ENCODE results near the gene MIA2. TPM values are rescaled to one million over a fixed set of nuclear protein-coding genes. Genes with fewer than 3 reads are reported as not detected.
A peak's percentile ranks its signal among the peaks of the same experiment; 100 is the strongest.

Gene MIA2
- polyA plus RNA-seq, 1 experiment = 16.5 TPM

- ChIA-PET POLR2A (no interaction called here), CTCF (no interaction called here)
- no peaks in the 10 kb centered on the region for H3K9me3 ChIP-seq (ENCODE audit: control insufficient read depth, insufficient read depth, low read length)
- TF ChIP-seq CTCF (IDR thresholded peaks at IDR 0.05; ENCODE audit: low read depth, low read length) = no peak
- H3K4me3 ChIP-seq (ENCODE audit: low read depth, low read length) = no peak overlapping the region
- H3K27me3 ChIP-seq (ENCODE audit: control insufficient read depth, insufficient read depth, low read length) = no peaks in the 10 kb centered on the region
- no peak overlapping the region for H3K27ac ChIP-seq (ENCODE audit: low read depth, low read length)
- no peak for DNase-seq (ENCODE audit: low read depth, low spot score)
Measured at GRCh38 chr14:39406560-39406959, 172.8 kb downstream of the MIA2 start.

- H3K27me3 ChIP-seq (ENCODE audit: control insufficient read depth, insufficient read depth, low read length) = no peaks in the 10 kb centered on the region
Measured at GRCh38 chr14:39416072-39416471, 182.4 kb downstream of the MIA2 start.

GRCh38 chr14:39417014-39417413 is 183.3 kb downstream of the MIA2 start:
- no peak for DNase-seq (ENCODE audit: low read depth, low spot score)
- ChIA-PET CTCF (interaction anchor here (1.0 to 1.8 kb wide), 2 partner anchors 10 to 310 kb away, joined by 3 to 9 read pairs; no protein-coding TSS in a partner anchor), POLR2A (no interaction called here)
- Histone ChIP-seq H3K9me3 (ENCODE audit: control insufficient read depth, insufficient read depth, low read length) (no peaks in the 10 kb centered on the region; the same call in none of the 2 replicates), H3K27me3 (ENCODE audit: control insufficient read depth, insufficient read depth, low read length) (no peaks in the 10 kb centered on the region), H3K27ac (ENCODE audit: low read depth, low read length) (no peak overlapping the region), H3K4me3 (ENCODE audit: low read depth, low read length) (no peak overlapping the region)
- TF ChIP-seq CTCF (IDR thresholded peaks at IDR 0.05; ENCODE audit: low read depth, low read length) = peak; percentile 31; the same call in 1 of the 2 replicates

More at GRCh38 chr14:39416072-39416471, 182.4 kb downstream of the MIA2 start:
- ChIA-PET POLR2A (no interaction called here), CTCF (interaction anchor here (1.0 to 1.8 kb wide), 2 partner anchors 10 to 309 kb away, joined by 3 to 9 read pairs; no protein-coding TSS in a partner anchor)
- H3K27ac ChIP-seq (ENCODE audit: low read depth, low read length) = no peak overlapping the region
- TF ChIP-seq CTCF (IDR thresholded peaks at IDR 0.05; ENCODE audit: low read depth, low read length) = no peak
- H3K4me3 ChIP-seq (ENCODE audit: low read depth, low read length) = no peak overlapping the region
- no peaks in the 10 kb centered on the region; the same call in none of the 2 replicates for H3K9me3 ChIP-seq (ENCODE audit: control insufficient read depth, insufficient read depth, low read length)
- DNase-seq (ENCODE audit: low read depth, low spot score) = no peak

- H3K27ac ChIP-seq (ENCODE audit: low read depth, low read length) = no peak overlapping the region
- no peaks in the 10 kb centered on the region for H3K27me3 ChIP-seq (ENCODE audit: control insufficient read depth, insufficient read depth, low read length)
- TF ChIP-seq CTCF (IDR thresholded peaks at IDR 0.05; ENCODE audit: low read depth, low read length) = no peak
- no peaks in the 10 kb centered on the region; the same call in none of the 2 replicates for H3K9me3 ChIP-seq (ENCODE audit: control insufficient read depth, insufficient read depth, low read length)
- ChIA-PET POLR2A (no interaction called here), CTCF (no interaction called here)
- H3K4me3 ChIP-seq (ENCODE audit: low read depth, low read length) = no peak overlapping the region
- DNase-seq (ENCODE audit: low read depth, low spot score) = no peak
Measured at GRCh38 chr14:39419272-39419671, 185.6 kb downstream of the MIA2 start.

- no peaks in the 10 kb centered on the region for H3K27me3 ChIP-seq (ENCODE audit: control insufficient read depth, insufficient read depth, low read length)
- ChIA-PET CTCF (interaction anchor here (0.5 kb wide), 1 partner anchor 11 kb away, joined by 3 read pairs; no protein-coding TSS in a partner anchor), POLR2A (no interaction called here)
- H3K27ac ChIP-seq (ENCODE audit: low read depth, low read length) = no peak overlapping the region
- no peak for DNase-seq (ENCODE audit: low read depth, low spot score)
- no peak for TF ChIP-seq CTCF (IDR thresholded peaks at IDR 0.05; ENCODE audit: low read depth, low read length)
- no peak overlapping the region for H3K4me3 ChIP-seq (ENCODE audit: low read depth, low read length)
- H3K9me3 ChIP-seq (ENCODE audit: control insufficient read depth, insufficient read depth, low read length) = no peaks in the 10 kb centered on the region; the same call in none of the 2 replicates
Measured at GRCh38 chr14:39422243-39422642, 188.5 kb downstream of the MIA2 start.
